Trophoblast cell (in vitro differentiated cells and primary cell): ENCODE measurements around the gene ATP6V0B.
A peak's percentile ranks its signal among the peaks of the same experiment; 100 is the strongest.

ENCODE experiments used
- DNase-seq, 2 donors: peaks; one replicate each; pipeline ENCODE4 v3.0.0-alpha.2; 2016
- H2AFZ ChIP-seq: 2 replicates; pipeline ENCODE4 v1.6.1; 2013; ENCODE audit warnings: low read length, moderate library complexity, mild to moderate bottlenecking; ENCODE audit not compliant: insufficient read depth, poor library complexity
- H2AK5ac ChIP-seq: 2 replicates; pipeline ENCODE4 v1.6.1; 2013; ENCODE audit warnings: mild to moderate bottlenecking, low read length
- H2BK120ac ChIP-seq: 2 replicates; pipeline ENCODE4 v1.6.1; 2013; ENCODE audit warnings: low read length, mild to moderate bottlenecking, moderate library complexity; ENCODE audit not compliant: insufficient read depth, poor library complexity
- H2BK12ac ChIP-seq: 2 replicates; pipeline ENCODE4 v1.6.1; 2013; ENCODE audit warnings: mild to moderate bottlenecking, low read length, moderate library complexity
- H2BK5ac ChIP-seq: 2 replicates; pipeline ENCODE4 v1.6.1; 2013; ENCODE audit warnings: low read length, low read depth, moderate library complexity, mild to moderate bottlenecking; ENCODE audit not compliant: poor library complexity
- H3K14ac ChIP-seq: 2 replicates; pipeline ENCODE4 v1.6.1; 2013; ENCODE audit warnings: mild to moderate bottlenecking, low read length
- H3K18ac ChIP-seq: 2 replicates; pipeline ENCODE4 v1.6.1; 2013; ENCODE audit warnings: mild to moderate bottlenecking, low read length
- H3K23ac ChIP-seq: 2 replicates; pipeline ENCODE4 v1.6.1; 2013; ENCODE audit warnings: low read length
- H3K27ac ChIP-seq: 2 replicates; pipeline ENCODE4 v1.5.1; 2013; ENCODE audit warnings: low read depth, mild to moderate bottlenecking, inconsistent platforms, low read length, moderate library complexity
- H3K27me3 ChIP-seq: 2 replicates; pipeline ENCODE4 v1.6.1; 2013; ENCODE audit warnings: inconsistent platforms, mild to moderate bottlenecking, low read length, moderate library complexity; ENCODE audit not compliant: insufficient read depth
- H3K36me3 ChIP-seq, 2 experiments: 1 replicate in 1 of 2; 2 replicates in 1 of 2; pipeline ENCODE4 v1.6.1; 2013; ENCODE audit warnings: low read length in 2 of 2, mild to moderate bottlenecking in 2 of 2, moderate library complexity in 1 of 2; ENCODE audit not compliant: insufficient read depth in 2 of 2, control insufficient read depth in 1 of 2
- H3K4ac ChIP-seq: 2 replicates; pipeline ENCODE4 v1.6.1; 2013; ENCODE audit warnings: low read depth, mild to moderate bottlenecking, low read length, moderate library complexity
- H3K4me1 ChIP-seq, 2 experiments: 1 replicate in 1 of 2; 2 replicates in 1 of 2; pipeline ENCODE4 v1.6.1; 2013; ENCODE audit warnings: low read length in 2 of 2, mild to moderate bottlenecking in 2 of 2, moderate library complexity in 1 of 2; ENCODE audit not compliant: insufficient read depth in 2 of 2, control insufficient read depth in 1 of 2
- H3K4me2 ChIP-seq: 2 replicates; pipeline ENCODE4 v1.6.1; 2013; ENCODE audit warnings: inconsistent platforms, mild to moderate bottlenecking, low read length, moderate library complexity
- H3K4me3 ChIP-seq: 2 replicates; pipeline ENCODE4 v1.5.1; 2013; ENCODE audit warnings: mild to moderate bottlenecking, low read depth, low read length, inconsistent platforms
- H3K79me1 ChIP-seq: one replicate; pipeline ENCODE4 v1.6.1; 2013; ENCODE audit warnings: low read length
- H3K79me2 ChIP-seq: 2 replicates; pipeline ENCODE4 v1.6.1; 2013; ENCODE audit warnings: low read length, mild to moderate bottlenecking; ENCODE audit not compliant: control insufficient read depth, insufficient read depth, poor library complexity
- H3K9ac ChIP-seq: 2 replicates; pipeline ENCODE4 v1.6.1; 2013; ENCODE audit warnings: mild to moderate bottlenecking, low read length
- H3K9me3 ChIP-seq: 2 replicates; pipeline ENCODE4 v1.6.1; 2013; ENCODE audit warnings: low read depth, mild to moderate bottlenecking, control low read depth, inconsistent platforms, low read length; ENCODE audit not compliant: insufficient read depth
- H4K12ac ChIP-seq: 2 replicates; pipeline ENCODE4 v1.6.1; 2013; ENCODE audit warnings: low read depth, mild to moderate bottlenecking, low read length, moderate library complexity
- H4K8ac ChIP-seq: 2 replicates; pipeline ENCODE4 v1.6.1; 2013; ENCODE audit warnings: low read depth, mild to moderate bottlenecking, low read length, moderate library complexity
- H4K91ac ChIP-seq: one replicate; pipeline ENCODE4 v1.6.1; 2013; ENCODE audit warnings: low read depth, mild to moderate bottlenecking, low read length, moderate library complexity
- WGBS: extraction: QIAGEN DNeasy Blood & Tissue Kit; methylation state at CpG from one replicate; pipeline ENCODE4 v1.1.7; 2013; ENCODE audit warnings: missing lambda C conversion rate; ENCODE audit not compliant: insufficient read length, insufficient coverage; ENCODE audit errors: extremely low coverage; 5-methylcytosine and 5-hydroxymethylcytosine counted together

Gene ATP6V0B

GRCh38 chr1:43944860-43945259 lies 29.9 kb upstream of the ATP6V0B start:
- no peak overlapping the region for H2BK12ac ChIP-seq
- no peak overlapping the region for H2BK120ac ChIP-seq
- H3K23ac ChIP-seq, result no peak overlapping the region
- peaks cover 5% of the 10 kb centered on the region in 2 experiments for H3K36me3 ChIP-seq
- no peak overlapping the region for H3K4me2 ChIP-seq
- no peak overlapping the region for H3K9ac ChIP-seq
- no peaks in the 10 kb centered on the region for H3K27me3 ChIP-seq
- no peaks in the 10 kb centered on the region for H3K9me3 ChIP-seq
- no peak overlapping the region for H2BK5ac ChIP-seq
- WGBS, result no CpG with 5 or more reads among the region's 1 CpG
- no peak overlapping the region for H2AK5ac ChIP-seq
- no peak overlapping the region for H3K4me3 ChIP-seq
- no peak overlapping the region for H3K14ac ChIP-seq
- H4K8ac ChIP-seq, result no peak overlapping the region
- no peak for DNase-seq
- H4K91ac ChIP-seq, result no peak overlapping the region
- no peak overlapping the region for H4K12ac ChIP-seq
- no peak overlapping the region for H2AFZ ChIP-seq
- peaks cover 11 to 18% of the 10 kb centered on the region in 2 experiments for H3K4me1 ChIP-seq
- H3K4ac ChIP-seq, result no peak overlapping the region
- H3K27ac ChIP-seq, result no peak overlapping the region
- H3K18ac ChIP-seq, result no peak overlapping the region
- peaks cover 10% of the 10 kb centered on the region for H3K79me2 ChIP-seq
- H3K79me1 ChIP-seq, result peaks cover 9% of the 10 kb centered on the region

GRCh38 chr1:43945674-43946235 lies 29.0 kb upstream of the ATP6V0B start:
- H3K79me2 ChIP-seq, result peaks cover 10% of the 10 kb centered on the region
- peaks cover 9% of the 10 kb centered on the region for H3K79me1 ChIP-seq
- H2AK5ac ChIP-seq, result no peak overlapping the region
- no peak overlapping the region for H2BK5ac ChIP-seq
- no peaks in the 10 kb centered on the region for H3K27me3 ChIP-seq
- no peak for DNase-seq
- no CpG with 5 or more reads among the region's 3 CpGs for WGBS
- H2BK120ac ChIP-seq, result no peak overlapping the region
- H3K18ac ChIP-seq, result no peak overlapping the region
- no peak overlapping the region for H4K8ac ChIP-seq
- peaks cover 11 to 18% of the 10 kb centered on the region in 2 experiments for H3K4me1 ChIP-seq
- H3K27ac ChIP-seq, result no peak overlapping the region
- H3K9ac ChIP-seq, result no peak overlapping the region
- H3K4me2 ChIP-seq, result peak overlapping the region; percentile 88
- H4K91ac ChIP-seq, result no peak overlapping the region
- H3K23ac ChIP-seq, result no peak overlapping the region
- no peak overlapping the region for H3K4me3 ChIP-seq
- peak overlapping the region; percentile 94 for H2AFZ ChIP-seq
- peaks cover 6 to 7% of the 10 kb centered on the region in 2 experiments for H3K36me3 ChIP-seq
- H3K9me3 ChIP-seq, result no peaks in the 10 kb centered on the region
- no peak overlapping the region for H3K14ac ChIP-seq
- no peak overlapping the region for H3K4ac ChIP-seq
- no peak overlapping the region for H4K12ac ChIP-seq
- H2BK12ac ChIP-seq, result no peak overlapping the region

GRCh38 chr1:43946236-43947060 lies 28.3 kb upstream of the ATP6V0B start, which contains the start of gene IPO13:
IPO13 (plus strand) TSS chr1:43946950; CDS start chr1:43947601, 651 bp downstream.
- H2AK5ac ChIP-seq, result peak within 1 kb of the TSS; percentile 51
- peak; percentile 95 to 97 for DNase-seq

DNA sequence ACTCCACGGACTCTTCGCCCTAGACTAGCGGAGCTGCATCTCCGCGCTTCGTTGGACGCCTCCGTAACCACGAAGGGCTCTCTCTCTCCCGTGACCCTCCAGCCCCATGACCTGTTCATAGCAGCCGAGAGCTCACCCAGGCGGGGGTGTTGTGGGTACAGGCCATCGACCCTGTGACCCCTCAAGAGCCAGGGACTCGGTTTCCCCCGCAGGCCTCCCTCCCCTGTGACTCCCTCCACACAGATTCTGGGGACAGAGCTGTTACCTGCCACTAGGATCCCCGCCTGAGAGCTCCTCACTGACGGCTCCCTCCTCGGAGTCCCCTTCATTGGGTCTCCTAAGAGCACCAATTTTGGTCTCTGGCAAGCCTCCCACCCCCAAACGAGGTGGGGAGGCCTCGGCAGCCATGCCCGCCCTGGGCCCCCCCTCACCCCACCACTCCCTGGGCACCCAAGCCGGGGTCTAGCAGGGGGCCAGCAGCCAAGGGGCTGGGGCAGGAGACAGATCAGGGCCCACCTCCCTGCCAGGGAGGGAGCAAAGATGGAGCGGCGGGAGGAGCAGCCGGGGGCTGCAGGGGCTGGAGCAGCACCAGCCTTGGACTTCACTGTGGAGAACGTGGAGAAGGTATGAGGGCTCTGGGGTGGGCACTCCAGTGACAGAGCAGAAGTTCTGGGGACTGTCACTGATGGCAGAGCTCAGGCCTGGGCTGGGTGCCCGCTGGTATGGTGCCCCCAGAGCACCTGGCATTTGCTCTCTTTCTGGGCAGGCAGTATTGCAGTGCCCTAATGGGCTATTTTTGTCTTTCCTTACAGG lies 27.5 kb upstream of the ATP6V0B start:
- no peak for DNase-seq
- Histone ChIP-seq H3K4ac (peak overlapping the region; percentile 37), H3K4me3 (peak overlapping the region; percentile 80), H3K4me1 (peaks cover 11 to 18% of the 10 kb centered on the region in 2 experiments), H3K23ac (no peak overlapping the region), H2BK5ac (peak overlapping the region; percentile 99), H3K18ac (peak overlapping the region; percentile 53), H3K36me3 (peaks cover 6 to 7% of the 10 kb centered on the region in 2 experiments), H3K4me2 (peak overlapping the region; percentile 88), H2BK120ac (peak overlapping the region; percentile 99), H3K14ac (peak overlapping the region; percentile 67), H4K8ac (peak overlapping the region; percentile 99), H4K12ac (peak overlapping the region; percentile 96), H2AFZ (peak overlapping the region; percentile 76), H2BK12ac (no peak overlapping the region), H3K9me3 (no peaks in the 10 kb centered on the region), H4K91ac (peak overlapping the region; percentile 99), H3K79me1 (peaks cover 9% of the 10 kb centered on the region), H3K9ac (peak overlapping the region; percentile 61), H3K27ac (peak overlapping the region; percentile 70), H3K27me3 (no peaks in the 10 kb centered on the region), H2AK5ac (peak overlapping the region; percentile 51), H3K79me2 (peaks cover 10% of the 10 kb centered on the region)
- no CpG with 5 or more reads among the region's 27 CpGs for WGBS

More at GRCh38 chr1:43946236-43947060, 28.3 kb upstream of the ATP6V0B start, which contains the start of gene IPO13:
- H3K79me1 ChIP-seq, result peaks cover 9% of the 10 kb centered on the region
- H4K8ac ChIP-seq, result peak within 1 kb of the TSS; percentile 99
- peaks cover 11 to 18% of the 10 kb centered on the region in 2 experiments for H3K4me1 ChIP-seq
- H3K9ac ChIP-seq, result peak within 1 kb of the TSS; percentile 94
- H3K4me2 ChIP-seq, result peak within 1 kb of the TSS; percentile 88
- peak within 1 kb of the TSS; percentile 80 for H3K4me3 ChIP-seq
- no peak within 1 kb of the TSS for H3K23ac ChIP-seq
- H3K27ac ChIP-seq, result peak within 1 kb of the TSS; percentile 70
- H3K79me2 ChIP-seq, result peaks cover 10% of the 10 kb centered on the region
- H3K36me3 ChIP-seq, result peaks cover 6 to 7% of the 10 kb centered on the region in 2 experiments
- H4K91ac ChIP-seq, result peak within 1 kb of the TSS; percentile 99
- H2AFZ ChIP-seq, result peak within 1 kb of the TSS; percentile 94
- H4K12ac ChIP-seq, result peak within 1 kb of the TSS; percentile 96
- peak within 1 kb of the TSS; percentile 99 for H2BK5ac ChIP-seq
- H3K27me3 ChIP-seq, result no peaks in the 10 kb centered on the region
- H3K18ac ChIP-seq, result peak within 1 kb of the TSS; percentile 98
- no CpG with 5 or more reads among the region's 74 CpGs for WGBS
- H2BK12ac ChIP-seq, result peak within 1 kb of the TSS; percentile 88
- peak within 1 kb of the TSS; percentile 88 for H3K4ac ChIP-seq
- H2BK120ac ChIP-seq, result peak within 1 kb of the TSS; percentile 99
- H3K9me3 ChIP-seq, result no peaks in the 10 kb centered on the region
- peak within 1 kb of the TSS; percentile 90 for H3K14ac ChIP-seq
